HepG2 (cell line): ENCODE data around the gene LRRC25. TPM values are rescaled to one million over a fixed set of nuclear protein-coding genes. Genes with fewer than 3 reads are reported as not detected.
A peak's percentile ranks its signal among the peaks of the same experiment; 100 is the strongest.

Experiments
- ATAC-seq: fragments of 200-7000 bp; cut with Tn5 transposase; 3 replicates; pipeline ENCODE4 v1.9.1; 2020; ENCODE audit warnings: mild to moderate bottlenecking, moderate library complexity
- BruUV-seq: library from RNA; stranded (reverse); fragments of 400-500 nt; replicated peaks from 2 replicates; lab custom pipeline; 2021; lab: Mats Ljungman, UMichigan
- CTCF ChIA-PET: fragments of 300-600 bp; formaldehyde crosslinking; extraction: SDS; loops from one replicate; lab custom pipeline; 2021; ENCODE audit warnings: low total read pairs, inconsistent platforms, low intra/inter-chr PET ratio; lab: Yijun Ruan, JAX
- POLR2A ChIA-PET: fragments of 350-600 bp; sonication (Branson Sonifier 250); formaldehyde crosslinking; loops from one replicate; lab custom pipeline; 2020; ENCODE audit warnings: antibody characterized with exemption, inconsistent platforms; lab: Yijun Ruan, JAX
- DNase-seq: peaks from one replicate; pipeline ENCODE4 v3.0.0-alpha.2; 2015; ENCODE audit warnings: low spot score
- FAIRE-seq: peaks from 3 replicates; lab custom pipeline; 2011; peaks lifted over from hg19 to GRCh38; lab: Jason Lieb, UNC
- H2AFZ ChIP-seq: one replicate; pipeline ENCODE4 v1.6.1; 2011; ENCODE audit warnings: low read length, inconsistent platforms
- H3K27ac ChIP-seq: fragments of 300-600 bp; 3 replicates; pipeline ENCODE4 v1.8.0; 2011; ENCODE audit warnings: mixed run types, mild to moderate bottlenecking, mixed read lengths, low read length, inconsistent platforms; ENCODE audit not compliant: insufficient read depth; ENCODE audit errors: extremely low read length
- H3K27me3 ChIP-seq, 2 experiments: fragments of 200-600 bp in 1 of 2; 2 replicates in 1 of 2; 3 replicates in 1 of 2; pipeline versions ENCODE4 v1.6.0 to v1.8.0; 2011; ENCODE audit warnings: low read length in 2 of 2, mild to moderate bottlenecking in 2 of 2, moderate library complexity in 2 of 2, inconsistent platforms in 1 of 2; ENCODE audit not compliant: insufficient read depth in 2 of 2, control insufficient read depth in 1 of 2
- H3K36me3 ChIP-seq, 2 experiments: fragments of 200-600 bp in 1 of 2; replicated peaks in 1 of 2; 2 replicates in 1 of 2; 3 replicates in 1 of 2; pipeline versions ENCODE4 v1.5.1 to v1.8.0; 2011; ENCODE audit warnings: low read length in 2 of 2, inconsistent platforms in 1 of 2; ENCODE audit not compliant: insufficient read depth in 2 of 2, control insufficient read depth in 1 of 2
- H3K4me1 ChIP-seq: 2 replicates; pipeline ENCODE4 v1.5.1; 2012; ENCODE audit warnings: low read length, inconsistent platforms; ENCODE audit not compliant: insufficient read depth
- H3K4me2 ChIP-seq: 2 replicates; pipeline ENCODE4 v1.6.0; 2011; ENCODE audit warnings: low read depth, low read length, inconsistent platforms
- H3K4me3 ChIP-seq, 3 experiments: fragments of 200-600 bp in 1 of 3; sonication (generic), shearing (Covaris generic) in 1 of 3; replicated peaks in 1 of 3; 2 replicates each; pipeline ENCODE4 v1.5.1; 2011 to 2016; ENCODE audit warnings: low read length in 3 of 3, inconsistent platforms in 2 of 3, low read depth in 2 of 3, mild to moderate bottlenecking in 2 of 3, control low read depth in 1 of 3, mixed read lengths in 1 of 3; ENCODE audit not compliant: insufficient read depth in 1 of 3
- H3K79me2 ChIP-seq: one replicate; pipeline ENCODE4 v1.6.1; 2011; ENCODE audit warnings: low read length, inconsistent platforms; ENCODE audit not compliant: insufficient read depth
- H3K9ac ChIP-seq: 2 replicates; pipeline ENCODE4 v1.6.0; 2011; ENCODE audit warnings: mild to moderate bottlenecking, low read depth, low read length, inconsistent platforms; ENCODE audit not compliant: insufficient read depth
- H3K9me3 ChIP-seq: 2 replicates; pipeline ENCODE4 v1.5.1; 2012; ENCODE audit warnings: mild to moderate bottlenecking, low read length
- H4K20me1 ChIP-seq: 2 replicates; pipeline ENCODE4 v1.6.0; 2011; ENCODE audit warnings: inconsistent platforms, mild to moderate bottlenecking, low read length, moderate library complexity; ENCODE audit not compliant: insufficient read depth
- ARNT ChIP-seq: fragments of 450-650 bp; IDR thresholded peaks from 2 replicates; pipeline ENCODE4 v1.6.1; 2017
- ATF7-NPFF ChIP-seq: sonication (generic); formaldehyde crosslinking; IDR thresholded peaks from 2 replicates; pipeline ENCODE4 v1.8.1; 2023; ENCODE audit warnings: mild to moderate bottlenecking, low read depth, missing genetic modification reagents, moderate library complexity
- BHLHE40 ChIP-seq: IDR thresholded peaks from 2 replicates; pipeline ENCODE4 v1.6.1; 2011; ENCODE audit warnings: low read length, improper control_type of control experiment
- CHD2 ChIP-seq: IDR thresholded peaks from 2 replicates; pipeline ENCODE4 v1.6.1; 2011; ENCODE audit warnings: low read depth, low read length, improper control_type of control experiment
- FOXA3 ChIP-seq: IDR thresholded peaks from 2 replicates; pipeline ENCODE4 v1.6.1; 2016; ENCODE audit warnings: missing genetic modification reagents, missing compliant biosample characterization
- FOXK1 ChIP-seq: sonication (generic); formaldehyde crosslinking; IDR thresholded peaks from 2 replicates; pipeline ENCODE4 v1.4.0; 2020; ENCODE audit warnings: low read depth, missing genetic modification reagents, borderline replicate concordance
- GPN1 ChIP-seq: sonication (generic); formaldehyde crosslinking; IDR thresholded peaks from 2 replicates; pipeline ENCODE4 v1.5.1; 2020; ENCODE audit warnings: missing genetic modification reagents, borderline replicate concordance
- HDAC2 ChIP-seq: sonication (generic); formaldehyde crosslinking; IDR thresholded peaks from 2 replicates; pipeline ENCODE4 v1.4.0; 2020; ENCODE audit warnings: missing genetic modification reagents
- HMGA1 ChIP-seq: sonication (generic); formaldehyde crosslinking; conservative IDR thresholded peaks from 2 replicates; pipeline ENCODE4 v1.4.0; 2020; ENCODE audit warnings: missing genetic modification reagents
- HNRNPL ChIP-seq: fragments of 200-400 bp; formaldehyde crosslinking; IDR thresholded peaks from 2 replicates; pipeline ENCODE4 v1.6.1; 2017; ENCODE audit warnings: mild to moderate bottlenecking, low read depth, low read length
- HNRNPUL1 ChIP-seq: fragments of 200-400 bp; formaldehyde crosslinking; IDR thresholded peaks from 2 replicates; pipeline ENCODE4 v1.6.1; 2017; ENCODE audit warnings: low read depth, mild to moderate bottlenecking, low read length, moderate library complexity
- JUNB ChIP-seq: sonication (generic); formaldehyde crosslinking; IDR thresholded peaks from 2 replicates; pipeline ENCODE4 v1.8.0; 2022; ENCODE audit warnings: missing genetic modification reagents, mild to moderate bottlenecking, borderline replicate concordance
- KDM3A ChIP-seq: IDR thresholded peaks from 2 replicates; pipeline ENCODE4 v1.6.1; 2018; ENCODE audit warnings: low read depth, missing compliant biosample characterization
- LCORL ChIP-seq, 2 experiments: fragments of 450-650 bp in 1 of 2; sonication (generic) in 1 of 2; formaldehyde crosslinking in 1 of 2; IDR thresholded peaks; 2 replicates each; pipeline versions ENCODE4 v1.5.0 to v1.6.1; 2017 to 2020; ENCODE audit warnings: antibody characterized with exemption in 1 of 2, missing genetic modification reagents in 1 of 2
- NAIF1 ChIP-seq: sonication (generic); formaldehyde crosslinking; IDR thresholded peaks from 2 replicates; pipeline ENCODE4 v1.5.0; 2020; ENCODE audit warnings: mild to moderate bottlenecking, missing genetic modification reagents, borderline replicate concordance
- NFE2L2 ChIP-seq: fragments of 150-350 bp; IDR thresholded peaks from 2 replicates; pipeline ENCODE4 v1.6.1; 2014; ENCODE audit warnings: low read length
- POLR2AphosphoS5 ChIP-seq: IDR thresholded peaks from 2 replicates; pipeline ENCODE4 v1.6.1; 2012; ENCODE audit warnings: low read depth, low read length
- RBM22 ChIP-seq: fragments of 200-400 bp; formaldehyde crosslinking; optimal IDR thresholded peaks from 2 replicates; pipeline ENCODE3; 2017; ENCODE audit warnings: mild to moderate bottlenecking, low read length, moderate library complexity
- ZMYM2 ChIP-seq: sonication (generic); formaldehyde crosslinking; IDR thresholded peaks from 2 replicates; pipeline ENCODE4 v1.8.0; 2022; ENCODE audit warnings: mild to moderate bottlenecking, missing genetic modification reagents
- ZNF121 ChIP-seq: sonication (generic); formaldehyde crosslinking; IDR thresholded peaks from 2 replicates; pipeline ENCODE4 v1.5.0; 2020; ENCODE audit warnings: mild to moderate bottlenecking, missing genetic modification reagents
- ZNF17 ChIP-seq: sonication (generic); formaldehyde crosslinking; IDR thresholded peaks from 2 replicates; pipeline ENCODE4 v1.5.0; 2020; ENCODE audit warnings: mild to moderate bottlenecking, missing genetic modification reagents
- ZNF260 ChIP-seq: sonication (generic); formaldehyde crosslinking; IDR thresholded peaks from 2 replicates; pipeline ENCODE4 v1.4.0; 2020; ENCODE audit warnings: missing genetic modification reagents, low read depth, mild to moderate bottlenecking, borderline replicate concordance
- ZNF44 ChIP-seq: sonication (generic); formaldehyde crosslinking; IDR thresholded peaks from 2 replicates; pipeline ENCODE4 v1.5.1; 2020; ENCODE audit warnings: mild to moderate bottlenecking, missing genetic modification reagents
- ZNF615 ChIP-seq: sonication (generic); formaldehyde crosslinking; IDR thresholded peaks from 2 replicates; pipeline ENCODE4 v1.5.0; 2020; ENCODE audit warnings: mild to moderate bottlenecking, missing genetic modification reagents, borderline replicate concordance
- WGBS: methylation state at CpG from one replicate; pipeline ENCODE4 v1.1.6; 2017; ENCODE audit warnings: low lambda C conversion rate; 5-methylcytosine and 5-hydroxymethylcytosine counted together
- in situ Hi-C: cut with HindIII; loops from 2 replicates; pipeline ENCODE4 v1.10.0; 2017; ENCODE audit warnings: low pct_unique_long_range_greater_than_20kb; ENCODE audit not compliant: extremely low pct_ligation_motif_present
- intact Hi-C: fragments of 100-400 bp; cut with micrococcal nuclease; formaldehyde crosslinking; loops from one replicate; pipeline ENCODE4 v1.10.0; 2022; ENCODE audit not compliant: unreplicated experiment
- polyA plus RNA-seq, 8 experiments: library from polyadenylated mRNA; depleted of rRNA in 3 of 8; stranded (reverse) in 7 of 8; unstranded in 1 of 8; fragments of >200 nt; fragmentation: Illumina TruSeq in 4 of 8; extraction: Trizol in 4 of 8; gene quantifications; 2 replicates each; pipeline versions ENCODE4 v1.2.1 to v1.2.3, GENCODE V29; 2011 to 2016; ENCODE audit warnings: low read depth in 4 of 8, missing spikeins in 1 of 8, mixed read lengths in 1 of 8; ENCODE audit not compliant: insufficient read depth in 1 of 8
- total RNA-seq, 5 experiments: library from RNA; depleted of rRNA; stranded (reverse); fragments of >200 nt; fragmentation: Illumina TruSeq; extraction: Trizol; gene quantifications; 2 replicates each; pipeline ENCODE4 v1.2.3, GENCODE V29; 2016; ENCODE audit warnings: low read depth in 1 of 5

Gene LRRC25
- total and polyA plus RNA-seq, 2 of the 13 experiments (the other 11 are each of a cell fraction or from before 2014, with no cell fraction given), result 0.13 to 0.53 TPM

DNA sequence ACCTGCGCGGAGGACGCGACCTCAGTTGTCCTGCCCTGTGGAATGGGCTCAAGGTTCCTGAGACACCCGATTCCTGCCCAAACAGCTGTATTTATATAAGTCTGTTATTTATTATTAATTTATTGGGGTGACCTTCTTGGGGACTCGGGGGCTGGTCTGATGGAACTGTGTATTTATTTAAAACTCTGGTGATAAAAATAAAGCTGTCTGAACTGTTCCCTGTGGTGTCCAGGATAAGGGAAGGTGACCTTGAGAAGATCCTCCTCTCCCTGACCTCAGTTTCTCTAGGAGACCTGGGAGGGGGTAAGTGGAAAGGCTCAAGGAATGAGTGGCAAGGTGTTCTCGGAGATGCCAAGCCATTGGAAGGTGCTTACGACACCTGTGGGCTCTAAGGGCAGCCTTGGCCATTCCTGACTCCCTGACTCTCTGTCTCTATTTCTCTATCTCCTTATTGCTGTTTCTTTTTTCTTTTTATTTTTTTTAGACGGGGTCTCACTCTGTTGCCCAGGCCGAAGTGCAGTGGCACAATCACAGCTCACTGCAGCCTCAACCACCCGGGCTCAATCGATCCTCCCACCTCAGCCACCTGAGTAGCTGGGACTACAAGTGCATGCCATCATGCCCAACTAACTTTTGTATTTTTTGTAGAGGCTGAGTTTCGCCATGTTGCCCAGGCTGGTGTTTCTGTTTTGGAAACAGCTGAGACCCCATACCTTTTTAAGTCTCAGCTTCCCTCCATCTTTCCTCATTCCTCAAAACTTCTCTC, 8.3 kb downstream of the LRRC25 start:
- Histone ChIP-seq H3K4me1 (peaks cover 34% of the 10 kb centered on the region), H3K9ac (0 out of 2 replicates have a peak overlapping the region, but pooled peaks have one; percentile 31), H3K4me3 (peak overlapping the region in 2 of 3 experiments; percentile 86 to 91; a peak in 3 of 6 replicates), H2AFZ (no peak overlapping the region), H3K79me2 (peaks cover 33% of the 10 kb centered on the region), H3K27ac (peak overlapping the region; percentile 34), H3K9me3 (no peaks in the 10 kb centered on the region), H3K4me2 (peak overlapping the region; percentile 90; the same call in 1 of the 2 replicates), H3K27me3 (no peaks in the 10 kb centered on the region; a peak in 1 of 5 replicates), H4K20me1 (peaks cover 42% of the 10 kb centered on the region), H3K36me3 (peaks cover 4 to 24% of the 10 kb centered on the region in 2 experiments; a peak in 4 of 5 replicates)
- no peak for DNase-seq
- WGBS, result 75% methylated on average over 13 of the region's 13 CpGs
- in situ Hi-C loops, result no loop called here
- no peak for ATAC-seq
- BruUV-seq, result no TSS peak
- ChIA-PET POLR2A (interaction anchor here (0.9 to 14.3 kb wide), 17 partner anchors 8 to 114 kb away, joined by 3 to 514 read pairs (median 8); partner anchors contain the start of genes IQCN, JUND, LRRC25 and SSBP4), CTCF (interaction anchor here (2.0 to 4.4 kb wide), 3 partner anchors 19 to 40 kb away, joined by 8 to 20 read pairs (median 10); no protein-coding TSS in a partner anchor)
- FAIRE-seq, result no peak
- intact Hi-C loops, result loop anchor here (5.0 kb wide), 1 partner anchor 42 kb away; no protein-coding TSS in a partner anchor
- TF ChIP-seq ZNF121, result peak; percentile 95
- TF ChIP-seq POLR2AphosphoS5, result peak; percentile 41; the same call in 1 of the 2 replicates
- peak; percentile 73; the same call in 1 of the 2 replicates for TF ChIP-seq NAIF1
- no peak for TF ChIP-seq ZNF44 (CRISPR knock-in tag)
- no peak for TF ChIP-seq ZNF260
- no peak for TF ChIP-seq ARNT
- no peak for TF ChIP-seq GPN1 (CRISPR knock-in tag)
- peak; percentile 61; the same call in 1 of the 2 replicates for TF ChIP-seq ZNF615
- TF ChIP-seq RBM22, result peak; percentile 89
- 0 out of 2 replicates have a peak, but pooled peaks have one; percentile 2 for TF ChIP-seq HNRNPL
- TF ChIP-seq HMGA1 (CRISPR knock-in tag), result no peak
- no peak for TF ChIP-seq LCORL (IDR thresholded peaks at IDR 0.05)
- peak; percentile 19; the same call in 1 of the 2 replicates for TF ChIP-seq LCORL (CRISPR knock-in tag; IDR thresholded peaks at IDR 0.05)
- TF ChIP-seq HNRNPUL1, result no peak
- TF ChIP-seq NFE2L2, result no peak
- 0 out of 2 replicates have a peak, but pooled peaks have one; percentile 34 for TF ChIP-seq JUNB (CRISPR knock-in tag)
- no peak for TF ChIP-seq KDM3A (CRISPR knock-in tag)
- TF ChIP-seq BHLHE40, result no peak
- 0 out of 2 replicates have a peak, but pooled peaks have one; percentile 66 for TF ChIP-seq ZNF17 (CRISPR knock-in tag)
- peak; percentile 8; the same call in 1 of the 2 replicates for TF ChIP-seq HDAC2 (CRISPR knock-in tag)
- TF ChIP-seq FOXA3 (CRISPR knock-in tag), result no peak
- no peak for TF ChIP-seq ATF7-NPFF (CRISPR knock-in tag)
- no peak for TF ChIP-seq FOXK1 (CRISPR knock-in tag)
- 0 out of 2 replicates have a peak, but pooled peaks have one; percentile 1 for TF ChIP-seq CHD2
- no peak for TF ChIP-seq ZMYM2 (CRISPR knock-in tag)
